HG02840 (cell line): Measurements from ENCODE around the gene CCDC91.
"Not testable (repeated sequence)": the region's sequence is repeated elsewhere in the genome, so short reads cannot be mapped to it uniquely, and the experiment has no call there.

Experiments used
- ATAC-seq: cut with Tn5 transposase; IDR thresholded peaks from one replicate; pipeline ENCODE4 v1.9.1; 2021; ENCODE audit warnings: mild to moderate bottlenecking, moderate library complexity, moderate number of reproducible peaks; ENCODE audit not compliant: unreplicated experiment, low FRiP score

CCDC91 gene

DNA sequence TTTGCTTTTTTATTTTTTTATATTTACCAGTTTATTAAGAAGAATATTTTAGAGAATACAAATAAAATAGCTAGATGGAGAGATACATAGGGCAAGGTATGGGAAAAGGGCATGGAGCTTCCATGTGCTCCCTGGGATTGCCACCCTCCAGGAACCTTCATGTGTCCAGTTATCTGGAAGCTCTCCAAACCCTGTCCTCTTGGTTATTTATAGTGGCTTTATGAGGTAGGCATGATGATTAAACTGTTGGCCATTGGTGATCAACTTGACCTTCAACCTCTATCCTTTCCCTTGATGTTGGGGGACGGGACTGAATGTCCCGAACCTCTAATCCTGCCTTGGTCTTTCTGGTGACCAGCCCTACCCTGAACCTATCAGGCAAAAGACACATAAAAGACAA lies 156.3 kb downstream of the CCDC91 start:
- ATAC-seq: no peak

DNA sequence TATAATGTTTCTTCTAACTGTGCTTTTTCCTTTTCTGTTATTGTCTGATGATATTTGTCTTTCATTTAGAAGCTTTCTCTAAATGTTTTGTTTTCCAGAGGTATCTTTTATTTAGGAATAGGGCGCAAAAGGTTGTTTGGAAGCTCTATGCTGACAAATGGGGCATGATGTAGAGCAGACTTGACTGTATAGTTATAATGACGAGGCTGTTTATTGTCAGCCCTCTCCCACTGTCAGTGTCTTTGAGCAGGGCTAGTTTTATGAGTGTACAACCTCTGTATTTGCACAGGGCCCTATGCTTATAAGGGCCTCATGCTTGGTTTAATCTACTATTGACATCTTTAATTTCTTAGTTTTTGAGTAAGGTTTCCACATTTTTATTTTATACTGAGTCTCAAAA lies 158.9 kb downstream of the CCDC91 start:
- no peak for ATAC-seq

DNA sequence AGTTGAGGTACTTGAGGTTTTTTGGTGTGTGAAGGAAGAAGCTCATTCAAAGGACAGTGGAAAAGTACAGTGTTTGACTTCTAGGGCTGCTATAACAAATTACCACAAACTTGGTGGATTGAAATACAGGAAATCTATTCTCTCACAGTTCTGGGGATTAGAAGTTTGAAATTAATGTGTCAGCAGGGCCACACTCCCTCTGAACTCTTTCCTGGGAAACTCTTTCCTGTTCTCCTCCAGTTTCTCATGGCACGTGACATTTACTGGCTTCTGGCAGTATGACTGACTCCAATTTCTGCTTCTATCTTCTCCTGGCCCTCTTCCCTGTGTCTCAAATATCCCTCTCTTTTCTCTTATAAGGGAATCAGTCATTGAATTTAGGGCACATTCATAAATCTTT lies 160.2 kb downstream of the CCDC91 start:
- no peak for ATAC-seq

DNA sequence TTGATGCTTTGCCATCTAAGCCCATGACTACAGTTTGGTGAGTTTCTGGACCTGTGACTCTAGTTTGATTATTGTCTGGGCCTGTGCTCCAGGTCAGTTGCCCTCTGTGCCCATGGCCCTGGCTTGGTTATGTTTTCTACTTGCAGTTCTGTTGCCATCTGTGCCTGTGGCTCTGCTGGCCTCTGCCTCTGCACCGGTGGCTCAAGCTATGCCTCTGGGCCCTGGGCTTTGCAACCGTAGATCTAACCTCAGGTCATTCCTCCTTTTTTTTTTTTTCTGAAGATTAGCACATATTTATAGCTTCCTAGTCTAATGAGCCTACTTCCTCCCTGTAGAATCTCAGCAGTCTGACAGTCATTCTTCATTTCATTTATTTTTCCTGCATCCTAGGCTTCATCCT lies 161.2 kb downstream of the CCDC91 start:
- no peak for ATAC-seq

DNA sequence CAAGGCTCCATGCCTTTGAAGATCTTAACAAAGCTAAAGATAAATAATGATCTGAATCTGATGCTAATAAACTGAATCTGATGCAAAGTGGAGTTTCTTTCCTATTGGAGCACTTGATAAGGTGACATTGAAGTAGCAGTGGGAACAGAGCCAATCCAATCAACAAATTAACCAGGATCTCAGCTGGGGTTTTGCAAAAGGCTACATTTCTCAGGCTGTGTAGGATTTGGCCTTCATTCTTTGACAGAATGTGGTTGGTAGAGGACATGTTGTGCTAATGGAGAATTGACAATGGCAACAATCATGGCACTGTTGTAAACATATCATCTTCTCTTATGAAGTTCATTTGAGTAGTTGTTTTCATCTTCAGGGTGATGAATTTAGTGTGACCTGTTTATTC lies 164.9 kb downstream of the CCDC91 start:
- no peak for ATAC-seq

- ATAC-seq: no peak
Measured at GRCh38 chr12:28360253-28360652, 170.0 kb downstream of the CCDC91 start.

GRCh38 chr12:28367326-28367725 lies 177.1 kb downstream of the CCDC91 start:
- no peak for ATAC-seq

GRCh38 chr12:28367993-28368392 lies 177.7 kb downstream of the CCDC91 start:
- no peak for ATAC-seq

GRCh38 chr12:28369483-28369882 lies 179.2 kb downstream of the CCDC91 start:
- ATAC-seq: no peak

DNA sequence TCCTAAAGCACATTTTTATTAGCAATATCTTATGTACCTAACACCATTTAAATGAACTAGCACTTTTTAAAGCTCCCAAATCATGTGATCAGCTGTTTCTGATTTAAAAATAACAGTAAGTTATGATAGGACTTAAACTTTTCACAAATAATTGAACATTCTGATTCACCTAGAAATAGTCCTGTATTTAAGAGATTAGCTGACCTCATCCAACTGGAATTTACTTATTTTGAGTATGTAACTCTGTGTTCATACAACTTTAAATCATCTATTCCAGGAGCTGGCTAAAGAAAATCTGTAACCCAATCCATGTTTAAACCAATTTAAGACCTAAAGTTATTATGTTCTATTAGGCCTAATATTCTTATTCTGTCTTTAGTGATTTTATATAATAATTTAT lies 184.3 kb downstream of the CCDC91 start:
- no peak for ATAC-seq

DNA sequence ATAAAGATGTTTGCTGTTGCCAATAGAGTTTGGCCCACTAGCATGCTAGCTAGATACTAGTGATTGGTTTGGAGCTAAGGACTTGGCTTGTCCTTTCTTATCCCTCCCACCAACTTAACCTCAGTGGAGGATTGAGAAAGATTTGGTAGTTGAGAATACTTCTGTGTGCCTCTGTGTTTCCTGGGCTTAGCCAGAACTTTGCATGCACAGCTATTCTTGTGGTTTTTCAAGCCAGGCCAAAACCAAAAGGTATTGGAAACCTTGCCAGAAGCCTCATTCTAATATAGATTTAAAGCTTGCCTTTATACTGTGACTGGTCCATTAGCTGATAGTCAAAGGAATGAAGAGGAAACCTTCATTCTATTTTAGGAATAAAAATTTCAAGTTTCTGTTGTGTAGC lies 188.5 kb downstream of the CCDC91 start:
- no peak for ATAC-seq

DNA sequence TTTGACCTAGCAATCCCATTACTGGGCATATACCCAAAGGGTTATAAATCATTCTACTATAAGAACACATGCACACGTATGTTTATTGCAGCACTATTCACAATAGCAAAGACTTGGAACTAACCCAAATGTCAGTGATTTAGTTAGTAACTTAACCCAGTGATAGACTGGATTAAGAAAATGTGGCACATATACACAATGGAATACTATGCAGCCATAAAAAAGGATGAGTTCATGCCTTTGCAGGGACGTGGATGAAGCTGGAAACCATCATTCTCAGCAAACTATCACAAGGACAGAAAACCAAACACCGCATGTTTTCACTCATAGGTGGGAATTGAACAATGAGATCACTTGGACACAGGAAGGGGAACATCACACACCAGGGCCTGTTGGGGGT lies 189.5 kb downstream of the CCDC91 start:
- not testable (repeated sequence) for ATAC-seq

- no peak for ATAC-seq
Measured at GRCh38 chr12:28383368-28383767, 193.1 kb downstream of the CCDC91 start.

GRCh38 chr12:28388879-28389278 lies 198.6 kb downstream of the CCDC91 start:
- no peak for ATAC-seq

DNA sequence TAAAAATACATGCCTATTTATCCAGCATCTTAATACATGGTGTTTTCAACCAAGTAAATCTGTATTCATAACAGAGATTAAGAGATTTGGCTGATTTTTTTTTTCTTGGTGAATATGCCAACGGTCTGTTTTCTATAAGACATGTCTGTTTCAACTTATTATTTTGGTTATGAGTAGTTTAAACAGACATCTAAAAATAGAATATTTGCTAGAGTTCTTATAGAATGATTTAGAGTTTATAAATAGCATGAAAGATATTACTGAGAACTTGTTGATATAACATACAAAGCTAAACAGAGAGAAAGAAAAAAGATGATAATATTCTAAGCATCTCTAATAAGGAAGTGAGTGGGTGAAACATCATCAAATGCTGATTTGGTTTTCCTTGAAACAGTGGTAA lies 199.9 kb downstream of the CCDC91 start:
- no peak for ATAC-seq

GRCh38 chr12:28390761-28391385 lies 200.6 kb downstream of the CCDC91 start:
- no peak for ATAC-seq

DNA sequence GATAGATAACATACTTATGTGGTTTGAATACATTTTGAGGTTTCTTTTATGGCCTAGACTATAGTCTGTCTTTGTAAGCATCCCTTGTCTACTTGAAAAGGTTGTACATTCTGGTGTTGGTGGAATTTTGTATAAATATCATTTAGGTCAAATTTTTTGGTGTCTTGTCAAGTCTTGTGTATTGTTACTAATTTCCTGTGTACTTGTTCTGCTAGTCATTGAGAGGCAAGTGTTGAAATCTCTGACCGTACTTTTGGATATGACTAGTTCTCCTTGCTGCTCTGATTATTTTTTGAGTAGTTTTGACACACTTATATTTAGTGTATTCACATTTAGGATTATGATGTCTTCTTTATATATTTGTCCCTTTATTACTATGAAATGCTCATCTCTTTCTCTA lies 219.6 kb downstream of the CCDC91 start:
- no peak for ATAC-seq

GRCh38 chr12:28413460-28414109 lies 223.3 kb downstream of the CCDC91 start:
- no peak for ATAC-seq

DNA sequence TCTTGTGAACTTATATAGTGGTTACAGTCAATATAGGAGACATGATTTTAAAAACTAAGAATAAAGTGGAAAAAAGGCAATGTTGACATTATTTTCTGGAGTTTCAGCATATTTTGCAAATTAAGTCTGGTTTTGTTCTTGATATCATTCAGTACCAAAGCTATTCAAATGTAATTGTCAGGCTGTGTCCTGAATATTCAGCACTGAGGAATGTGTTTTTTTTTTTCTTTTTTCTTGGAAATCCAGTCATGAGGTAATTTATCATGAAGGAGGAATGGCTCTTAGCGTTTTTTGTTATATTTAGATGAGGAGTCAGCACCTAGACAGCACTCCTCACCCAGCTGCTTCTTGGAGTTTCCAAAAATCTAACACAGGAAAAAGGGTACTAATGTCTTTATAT lies 225.5 kb downstream of the CCDC91 start:
- no peak for ATAC-seq

DNA sequence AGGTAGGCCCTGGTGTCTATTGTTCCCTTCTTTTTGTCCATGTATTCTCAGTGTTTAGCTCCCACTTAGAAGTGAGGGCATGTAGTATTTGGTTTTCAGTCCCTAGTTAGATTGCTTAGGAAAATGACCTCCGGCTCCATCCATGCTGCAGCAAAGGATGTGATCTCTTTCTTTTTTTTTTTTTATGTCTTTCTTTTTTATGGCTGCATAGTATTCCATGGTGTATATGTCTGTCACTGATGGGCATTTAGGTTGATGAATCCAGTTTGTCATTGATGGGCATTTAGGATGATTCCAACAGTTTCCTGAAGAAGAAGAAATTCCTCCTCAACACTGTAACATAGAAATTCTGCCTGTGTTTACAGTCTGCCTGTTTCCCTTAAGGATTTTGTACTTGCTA lies 231.1 kb downstream of the CCDC91 start:
- ATAC-seq: no peak

GRCh38 chr12:28424965-28425364 lies 234.7 kb downstream of the CCDC91 start:
- ATAC-seq: no peak

- no peak for ATAC-seq
Measured at GRCh38 chr12:28425526-28425925, 235.3 kb downstream of the CCDC91 start.

DNA sequence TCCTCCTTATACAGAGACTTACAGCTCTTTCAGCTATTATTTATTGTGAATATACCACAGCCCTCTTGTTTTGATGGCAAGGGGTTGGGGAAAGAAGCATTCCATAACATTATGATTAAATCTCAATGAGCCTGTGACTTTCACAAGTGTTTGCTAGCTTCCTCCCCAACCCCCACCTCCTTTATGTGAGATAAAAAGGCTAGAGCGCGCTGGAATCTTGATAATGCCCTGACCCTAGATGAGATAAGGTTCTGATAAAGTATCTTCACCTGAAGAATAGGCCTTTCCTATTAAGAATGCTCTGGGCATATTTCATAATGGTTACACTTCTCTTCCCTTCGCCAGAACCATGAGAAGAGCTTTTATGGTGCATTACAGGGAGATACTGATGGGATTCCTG lies 236.8 kb downstream of the CCDC91 start:
- no peak for ATAC-seq
